Thyroid gland (tissue), 4 donors: ENCODE data around the gene ZIK1. TPM values are rescaled to one million over a fixed set of nuclear protein-coding genes. Genes with fewer than 3 reads are reported as not detected.

Experiments
- DNase-seq, 2 donors: peaks; one replicate each; pipeline ENCODE4 v3.0.0-alpha.2; 2019
- H3K27ac ChIP-seq, 3 donors: fragments of 200-600 bp; sonication (generic); 1 replicate in 2 of 3; 2 replicates in 1 of 3; pipeline ENCODE4 v1.5.1; 2016 to 2019; ENCODE audit warnings: mild to moderate bottlenecking in 1 of 3, moderate library complexity in 1 of 3
- H3K27me3 ChIP-seq: fragments of 200-600 bp; sonication (generic); one replicate; pipeline ENCODE4 v1.5.1; 2019
- H3K36me3 ChIP-seq, 2 donors: fragments of 200-600 bp; sonication (generic); one replicate each; pipeline ENCODE4 v1.5.1; 2016 to 2019
- H3K4me1 ChIP-seq, 2 donors: fragments of 200-600 bp; sonication (generic); one replicate each; pipeline ENCODE4 v1.5.1; 2017 to 2019
- H3K4me3 ChIP-seq, 3 donors: fragments of 200-600 bp; sonication (generic); replicated peaks in 1 of 3; 1 replicate in 2 of 3; 2 replicates in 1 of 3; pipeline ENCODE4 v1.5.1; 2016; ENCODE audit warnings: mild to moderate bottlenecking in 1 of 3
- H3K9me3 ChIP-seq: fragments of 200-600 bp; sonication (generic); one replicate; pipeline ENCODE4 v1.5.1; 2017
- CTCF ChIP-seq, 6 experiments: fragments of 200-600 bp in 3 of 6; fragments of 450-650 bp in 3 of 6; sonication (generic) in 3 of 6; IDR thresholded peaks; one replicate each; pipeline ENCODE4 v1.5.1; 2016 to 2019; ENCODE audit warnings: antibody characterized with exemption in 6 of 6, mild to moderate bottlenecking in 2 of 6, inconsistent platforms in 1 of 6, moderate library complexity in 1 of 6
- POLR2A ChIP-seq, 2 donors: fragments of 450-650 bp; IDR thresholded peaks; one replicate each; pipeline ENCODE4 v1.6.1; 2017; ENCODE audit warnings: antibody characterized with exemption in 2 of 2, mild to moderate bottlenecking in 2 of 2, moderate library complexity in 1 of 2
- WGBS, 2 donors: methylation state at CpG; one replicate each; pipeline ENCODE4 v1.1.5; 2017; 5-methylcytosine and 5-hydroxymethylcytosine counted together
- intact Hi-C: fragments of 100-400 bp; cut with DNase I; formaldehyde crosslinking; loops from one replicate; pipeline ENCODE4 v1.15.1; 2023
- total RNA-seq, 4 donors: library from RNA; depleted of rRNA; stranded (reverse); fragments of >200 nt; gene quantifications; one replicate each; pipeline ENCODE4 v1.2.3, GENCODE V29; 2016

Gene ZIK1
- total RNA-seq, 4 donors from 2014 or later, result 8.9 to 19.7 (median 13.7) TPM

DNA sequence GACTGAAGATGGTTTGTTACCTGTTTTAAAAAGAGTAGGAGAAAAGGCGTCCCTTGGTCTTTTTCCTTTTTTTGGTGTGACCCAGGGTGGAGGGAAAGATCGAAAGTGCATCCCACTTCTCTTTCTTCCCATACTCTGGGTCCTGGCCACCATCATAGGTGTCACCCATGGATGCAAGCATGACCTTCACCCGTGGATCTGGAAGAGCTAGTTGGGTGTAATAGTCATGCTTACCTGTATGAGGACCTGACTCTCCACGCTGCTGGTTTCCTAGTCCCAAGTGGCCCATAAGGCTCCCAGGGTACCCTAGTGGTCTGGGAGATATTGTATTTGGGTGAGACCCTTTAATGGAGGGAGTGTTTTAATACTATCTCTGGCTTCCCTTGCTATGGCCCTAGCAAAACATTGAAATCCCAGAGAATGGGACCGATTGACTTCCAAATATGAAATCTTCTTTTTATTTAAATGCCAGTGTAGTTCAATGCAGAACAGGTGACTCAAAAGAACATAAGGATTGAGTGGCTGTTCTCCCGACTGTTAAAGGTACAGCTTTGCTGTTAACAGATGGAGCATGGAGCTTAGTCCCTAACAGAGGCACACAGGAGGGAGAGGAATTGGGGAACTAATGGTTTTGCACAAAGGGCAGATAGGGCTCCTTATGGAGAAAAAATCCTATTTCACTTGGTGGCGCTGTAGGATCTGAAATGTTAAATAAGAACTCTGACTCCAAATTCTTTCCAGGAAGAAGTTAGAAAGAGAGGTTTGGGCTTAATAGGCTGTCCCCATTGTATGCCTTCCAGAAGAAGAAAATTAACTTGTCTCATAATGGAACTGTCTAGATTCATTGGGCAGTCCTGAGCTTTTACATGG is 17.3 kb upstream of the ZIK1 start:
- WGBS, 2 donors, result 55 to 62% methylated on average over 7 of the region's 7 CpGs
- Histone ChIP-seq H3K4me3 (no peak overlapping the region), H3K9me3 (peaks cover 5% of the 10 kb centered on the region), H3K27ac (no peak overlapping the region), H3K27me3 (no peaks in the 10 kb centered on the region), H3K4me1 (no peaks in the 10 kb centered on the region), H3K36me3 (peaks cover 0 to under 1% of the 10 kb centered on the region in 2 donors)
- TF ChIP-seq POLR2A (IDR thresholded peaks at IDR 0.05) (no peak), CTCF (IDR thresholded peaks at IDR 0.05) (no peak)
- peak in 1 of 2 donors; percentile 2 for DNase-seq
- intact Hi-C loops, result no loop called here

- peaks cover 37 to 41% of the 10 kb centered on the region in 2 donors for H3K36me3 ChIP-seq
Measured at GRCh38 chr19:57570707-57571106, 13.2 kb upstream of the ZIK1 start.

DNA sequence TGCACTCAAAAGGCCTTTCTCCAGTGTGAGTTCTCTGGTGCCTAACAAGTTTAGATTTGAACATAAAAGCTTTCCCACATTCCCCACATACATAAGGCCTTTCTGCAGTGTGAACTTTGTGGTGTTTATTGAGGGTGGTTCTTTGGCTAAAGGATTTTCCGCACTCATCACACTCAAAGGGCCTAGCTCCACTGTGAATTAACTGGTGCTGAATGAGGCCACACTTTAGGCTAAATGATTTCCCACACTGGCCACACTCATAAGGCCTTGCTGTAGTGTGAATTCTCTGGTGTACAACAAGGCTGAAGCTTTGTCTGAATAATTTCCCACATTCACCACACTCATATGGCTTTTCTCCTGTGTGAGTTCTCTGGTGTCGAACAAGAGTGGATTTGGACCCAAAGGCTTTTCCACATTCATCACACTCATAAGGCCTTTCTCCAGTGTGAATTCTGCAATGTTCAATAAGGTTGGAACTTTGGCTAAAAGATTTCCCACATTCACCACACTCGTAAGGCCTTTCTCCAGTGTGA is 11.5 kb upstream of the ZIK1 start:
- 95% methylated on average over 3 of the region's 3 CpGs for WGBS, 2 donors
- intact Hi-C loops, result loop anchor here (5.0 kb wide), 1 partner anchor 50 kb away; no protein-coding TSS in a partner anchor
- Histone ChIP-seq H3K27me3 (no peaks in the 10 kb centered on the region), H3K27ac (no peak overlapping the region), H3K9me3 (peaks cover 5% of the 10 kb centered on the region), H3K4me3 (no peak overlapping the region), H3K4me1 (peaks cover 0 to under 1% of the 10 kb centered on the region in 2 donors), H3K36me3 (peaks cover 46 to 47% of the 10 kb centered on the region in 2 donors)
- DNase-seq, result no peak
- no peak for TF ChIP-seq CTCF (IDR thresholded peaks at IDR 0.05)
- TF ChIP-seq POLR2A (IDR thresholded peaks at IDR 0.05), result no peak

More at GRCh38 chr19:57570707-57571106, 13.2 kb upstream of the ZIK1 start:
- Histone ChIP-seq H3K9me3 (peaks cover 9% of the 10 kb centered on the region), H3K4me3 (no peak overlapping the region), H3K4me1 (no peaks in the 10 kb centered on the region), H3K27ac (no peak overlapping the region), H3K27me3 (no peaks in the 10 kb centered on the region)
- TF ChIP-seq CTCF (IDR thresholded peaks at IDR 0.05), result no peak
- TF ChIP-seq POLR2A (IDR thresholded peaks at IDR 0.05), result no peak
- intact Hi-C loops, result loop anchor here (5.0 kb wide), 1 partner anchor 52 kb away; no protein-coding TSS in a partner anchor
- no peak for DNase-seq

GRCh38 chr19:57576661-57577060 is 7.3 kb upstream of the ZIK1 start:
- H3K27ac ChIP-seq, result no peak overlapping the region
- no peak for DNase-seq
- no peak overlapping the region for H3K4me3 ChIP-seq
- intact Hi-C loops, result no loop called here
- H3K9me3 ChIP-seq, result peaks cover 5% of the 10 kb centered on the region
- H3K27me3 ChIP-seq, result no peaks in the 10 kb centered on the region
- TF ChIP-seq CTCF (IDR thresholded peaks at IDR 0.05), result no peak
- no peak for TF ChIP-seq POLR2A (IDR thresholded peaks at IDR 0.05)
- peaks cover 7 to 8% of the 10 kb centered on the region in 2 donors for H3K4me1 ChIP-seq
- H3K36me3 ChIP-seq, result peaks cover 45 to 47% of the 10 kb centered on the region in 2 donors
